T-helper 2 cell treated with Interferon-gamma antibody and Interleukin-4, amounts not matched to agents 5 μg/mL and 100 μg/mL, for 36 hours (primary cell): ENCODE results near the gene MYO19.
"Not testable (repeated sequence)": the region's sequence is repeated elsewhere in the genome, so short reads cannot be mapped to it uniquely, and the experiment has no call there.

Source experiments
- DNase-seq: peaks from one replicate; pipeline ENCODE4 v3.0.0; 2021; ENCODE audit warnings: low spot score
- H3K27ac Mint-ChIP-seq: one replicate; pipeline ENCODE4 v1.8.0; 2021; ENCODE audit warnings: mild to moderate bottlenecking, mixed read lengths
- H3K27me3 Mint-ChIP-seq: one replicate; pipeline ENCODE4 v1.8.0; 2021; ENCODE audit warnings: low read depth, mixed read lengths
- H3K36me3 Mint-ChIP-seq: one replicate; pipeline ENCODE4 v1.8.0; 2021; ENCODE audit warnings: low read depth, mixed read lengths
- H3K4me1 Mint-ChIP-seq: one replicate; pipeline ENCODE4 v1.8.0; 2021; ENCODE audit warnings: low read depth, mixed read lengths
- H3K4me3 Mint-ChIP-seq: one replicate; pipeline ENCODE4 v1.8.0; 2022; ENCODE audit warnings: mild to moderate bottlenecking, moderate library complexity, mixed read lengths
- H3K9me3 Mint-ChIP-seq: one replicate; pipeline ENCODE4 v1.8.0; 2021; ENCODE audit warnings: mixed read lengths

MYO19 gene

GRCh38 chr17:36501963-36502362 lies 32.7 kb downstream of the MYO19 start:
- Mint-ChIP-seq H3K36me3 (peaks cover 41% of the 10 kb centered on the region), H3K27ac (no peak overlapping the region), H3K4me3 (no peak overlapping the region), H3K27me3 (no peaks in the 10 kb centered on the region), H3K9me3 (no peaks in the 10 kb centered on the region), H3K4me1 (no peaks in the 10 kb centered on the region)
- no peak for DNase-seq

- Mint-ChIP-seq H3K4me3 (no peak overlapping the region), H3K4me1 (no peaks in the 10 kb centered on the region), H3K9me3 (no peaks in the 10 kb centered on the region), H3K27ac (no peak overlapping the region), H3K36me3 (peaks cover 35% of the 10 kb centered on the region), H3K27me3 (no peaks in the 10 kb centered on the region)
- DNase-seq, result no peak
Observed at GRCh38 chr17:36501351-36501750, 33.3 kb downstream of the MYO19 start.

- H3K4me3 Mint-ChIP-seq, result no peak overlapping the region
- no peak for DNase-seq
- H3K4me1 Mint-ChIP-seq, result no peaks in the 10 kb centered on the region
- no peaks in the 10 kb centered on the region for H3K27me3 Mint-ChIP-seq
- H3K27ac Mint-ChIP-seq, result no peak overlapping the region
- peaks cover 35% of the 10 kb centered on the region for H3K36me3 Mint-ChIP-seq
- H3K9me3 Mint-ChIP-seq, result no peaks in the 10 kb centered on the region
Observed at GRCh38 chr17:36500745-36501225, 33.9 kb downstream of the MYO19 start.

DNA sequence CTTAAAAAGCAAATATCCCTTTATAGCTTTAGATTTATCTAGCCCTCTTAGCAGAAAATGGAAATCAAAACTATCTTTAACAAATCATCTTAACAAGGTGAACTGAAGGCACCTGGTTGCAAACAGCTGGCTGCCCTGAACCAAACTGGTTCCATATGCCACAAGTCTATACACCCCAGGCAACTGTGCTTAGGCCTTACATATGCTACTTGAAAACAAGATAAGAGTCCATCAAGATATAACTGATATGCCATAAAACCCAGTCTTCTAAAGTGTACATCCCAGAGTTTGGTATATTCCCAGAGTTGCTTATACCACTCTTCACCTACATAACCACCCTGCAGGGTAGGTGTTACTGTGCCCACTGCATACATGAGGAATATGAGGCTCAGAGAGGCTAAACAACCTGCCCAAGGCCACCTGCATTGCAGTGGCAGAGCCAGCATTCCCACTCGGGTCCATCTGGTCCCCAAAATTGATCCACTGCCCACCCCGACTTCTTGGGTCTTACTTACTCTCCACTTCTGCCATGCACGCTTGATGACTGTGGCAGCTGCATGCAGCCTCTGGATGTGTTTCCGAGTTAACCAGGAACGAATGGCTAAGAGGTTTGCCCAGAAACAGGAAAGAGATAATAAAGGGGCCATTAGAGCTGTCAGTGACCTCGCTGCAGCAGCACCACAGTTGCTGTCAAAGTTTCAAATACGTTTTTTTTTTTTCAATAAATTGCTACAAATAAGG lies 35.9 kb downstream of the MYO19 start:
- DNase-seq, result no peak
- no peaks in the 10 kb centered on the region for H3K27me3 Mint-ChIP-seq
- H3K27ac Mint-ChIP-seq, result no peak overlapping the region
- no peaks in the 10 kb centered on the region for H3K4me1 Mint-ChIP-seq
- H3K36me3 Mint-ChIP-seq, result peaks cover 38% of the 10 kb centered on the region
- H3K4me3 Mint-ChIP-seq, result no peak overlapping the region
- H3K9me3 Mint-ChIP-seq, result no peaks in the 10 kb centered on the region

DNA sequence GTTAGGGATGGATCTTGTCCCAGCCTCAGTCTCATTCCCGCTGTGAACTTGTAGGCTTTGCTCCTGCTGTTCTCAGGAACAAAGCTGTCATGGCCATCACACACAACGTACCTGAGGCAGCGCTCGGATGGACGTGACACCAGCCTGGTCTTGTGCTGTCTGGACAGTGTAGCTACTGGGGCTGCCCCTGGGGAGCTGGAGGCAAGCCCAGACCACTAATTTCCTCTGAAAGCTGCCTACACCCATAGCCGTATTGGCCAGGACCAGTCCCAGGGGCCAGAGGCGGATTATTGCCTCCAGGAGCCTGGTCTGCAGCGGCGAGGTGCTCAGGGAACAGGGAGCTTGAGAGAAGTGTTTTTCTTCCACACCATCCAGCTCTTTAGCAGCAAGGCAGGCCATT lies 36.5 kb downstream of the MYO19 start:
- Mint-ChIP-seq H3K9me3 (no peaks in the 10 kb centered on the region), H3K36me3 (peaks cover 35% of the 10 kb centered on the region), H3K4me3 (no peak overlapping the region), H3K27ac (no peak overlapping the region), H3K4me1 (no peaks in the 10 kb centered on the region), H3K27me3 (no peaks in the 10 kb centered on the region)
- DNase-seq, result no peak

DNA sequence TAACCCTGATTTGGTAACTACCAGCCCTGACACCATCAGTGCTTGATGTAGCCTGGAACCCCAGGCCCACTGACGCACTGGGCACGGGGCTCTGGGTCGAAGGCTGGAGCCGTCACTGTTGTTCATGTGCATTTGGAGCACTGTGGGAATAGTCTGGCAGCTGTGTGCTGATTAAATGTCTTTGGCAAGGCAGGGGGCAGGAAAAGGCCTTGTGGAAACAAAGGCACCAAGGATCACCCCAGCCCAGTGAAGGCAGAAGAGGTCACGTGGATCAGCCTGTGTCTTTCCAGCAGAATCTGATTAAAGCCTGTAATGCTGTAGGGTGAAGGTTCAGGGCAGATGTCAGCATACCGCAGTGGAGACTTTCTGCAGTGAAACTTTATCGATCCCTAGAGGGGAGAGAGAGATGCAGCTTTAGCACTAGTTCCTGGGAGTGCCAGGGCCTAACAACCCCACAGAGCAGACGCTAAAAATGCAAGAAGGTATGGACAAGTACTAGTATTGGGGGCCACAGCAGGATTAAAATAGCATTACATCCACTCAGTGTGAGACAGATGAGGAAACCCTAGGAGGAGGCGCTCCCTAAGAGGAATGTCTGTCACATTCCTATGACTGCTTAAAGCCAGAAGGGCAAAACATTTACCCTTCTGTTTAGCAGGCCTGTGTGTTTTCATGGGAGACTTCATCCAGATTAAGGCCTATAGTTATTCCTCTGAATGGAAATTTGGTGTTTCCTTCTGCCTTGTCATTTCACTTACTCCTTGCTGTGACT lies 38.5 kb downstream of the MYO19 start:
- no peak overlapping the region for H3K27ac Mint-ChIP-seq
- H3K27me3 Mint-ChIP-seq, result no peaks in the 10 kb centered on the region
- DNase-seq, result no peak

GRCh38 chr17:36495076-36495578 lies 39.5 kb downstream of the MYO19 start:
- Mint-ChIP-seq H3K27me3 (no peaks in the 10 kb centered on the region), H3K36me3 (peaks cover 41% of the 10 kb centered on the region), H3K4me1 (peaks cover 1% of the 10 kb centered on the region), H3K4me3 (no peak overlapping the region), H3K27ac (no peak overlapping the region), H3K9me3 (no peaks in the 10 kb centered on the region)
- no peak for DNase-seq

More for the DNA sequence above, 38.5 kb downstream of the MYO19 start:
- Mint-ChIP-seq H3K36me3 (peaks cover 35% of the 10 kb centered on the region), H3K4me1 (no peaks in the 10 kb centered on the region), H3K4me3 (no peak overlapping the region), H3K9me3 (no peaks in the 10 kb centered on the region)

GRCh38 chr17:36494674-36495073 lies 40.0 kb downstream of the MYO19 start:
- Mint-ChIP-seq H3K27ac (no peak overlapping the region), H3K36me3 (peaks cover 43% of the 10 kb centered on the region), H3K4me3 (no peak overlapping the region), H3K27me3 (no peaks in the 10 kb centered on the region), H3K9me3 (no peaks in the 10 kb centered on the region), H3K4me1 (peaks cover 4% of the 10 kb centered on the region)
- no peak for DNase-seq

- H3K4me1 Mint-ChIP-seq, result peaks cover 6% of the 10 kb centered on the region
- no peak for DNase-seq
- no peaks in the 10 kb centered on the region for H3K27me3 Mint-ChIP-seq
- H3K9me3 Mint-ChIP-seq, result no peaks in the 10 kb centered on the region
- H3K27ac Mint-ChIP-seq, result no peak overlapping the region
- H3K4me3 Mint-ChIP-seq, result no peak overlapping the region
- H3K36me3 Mint-ChIP-seq, result peaks cover 46% of the 10 kb centered on the region
Observed at GRCh38 chr17:36493956-36494355, 40.7 kb downstream of the MYO19 start.

DNA sequence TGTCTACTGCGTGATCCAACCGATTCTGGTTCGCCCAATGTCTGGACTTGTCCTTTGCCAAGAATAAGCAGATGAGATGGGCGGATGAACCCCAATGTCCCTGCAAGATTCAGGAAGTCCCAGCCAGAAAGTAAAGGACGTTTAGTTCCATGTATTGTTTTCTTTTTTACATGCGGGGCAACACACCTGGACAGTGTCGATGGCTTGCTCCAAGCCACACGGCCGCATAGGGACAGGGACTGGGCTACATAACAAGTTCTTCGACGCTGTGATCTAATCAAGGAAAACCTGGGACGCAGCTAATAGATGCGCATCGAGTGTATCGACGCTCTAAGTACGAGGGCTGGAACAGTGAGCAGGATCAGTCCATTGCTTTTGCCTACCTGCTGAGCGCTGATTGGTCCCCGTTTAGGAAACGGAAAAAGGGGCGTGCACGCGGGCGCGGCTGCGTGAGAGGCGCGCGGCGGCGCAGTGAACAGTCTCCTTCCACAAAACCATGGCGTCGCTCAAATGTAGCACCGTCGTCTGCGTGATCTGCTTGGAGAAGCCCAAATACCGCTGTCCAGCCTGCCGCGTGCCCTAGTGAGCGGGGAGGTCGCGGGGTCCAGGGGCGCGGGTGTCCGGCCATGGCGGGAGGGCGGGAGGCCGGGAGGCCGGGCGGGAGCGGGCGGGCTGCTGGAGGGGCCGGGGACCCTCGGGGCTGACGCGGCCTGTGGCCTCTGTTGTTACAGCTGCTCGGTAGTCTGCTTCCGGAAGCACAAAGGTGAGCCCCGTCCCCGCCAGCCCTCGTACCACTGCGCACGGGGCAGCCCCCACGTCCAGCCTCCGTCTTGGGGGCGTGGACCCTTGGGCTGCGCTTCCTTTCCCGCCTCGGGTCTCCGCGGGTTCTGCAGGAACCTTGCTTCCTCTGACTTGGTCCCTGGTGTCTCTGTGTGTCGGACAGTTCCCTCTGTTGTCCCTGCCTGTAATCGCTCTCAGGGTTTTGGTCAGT lies 48.2 kb downstream of the MYO19 start, which contains the start of gene ZNHIT3:
Gene ZNHIT3 (plus strand): TSS at position 478 of the 991 bp plus-strand sequence. CDS start 19 bp downstream, at position 497.
- Mint-ChIP-seq H3K4me3 (peak within 1 kb of the TSS; percentile 97), H3K36me3 (peaks cover 24% of the 10 kb centered on the region), H3K9me3 (no peaks in the 10 kb centered on the region), H3K27me3 (peaks cover 10% of the 10 kb centered on the region), H3K4me1 (peaks cover 27% of the 10 kb centered on the region), H3K27ac (peak within 1 kb of the TSS; percentile 98)
- DNase-seq, result peak; percentile 92

DNA sequence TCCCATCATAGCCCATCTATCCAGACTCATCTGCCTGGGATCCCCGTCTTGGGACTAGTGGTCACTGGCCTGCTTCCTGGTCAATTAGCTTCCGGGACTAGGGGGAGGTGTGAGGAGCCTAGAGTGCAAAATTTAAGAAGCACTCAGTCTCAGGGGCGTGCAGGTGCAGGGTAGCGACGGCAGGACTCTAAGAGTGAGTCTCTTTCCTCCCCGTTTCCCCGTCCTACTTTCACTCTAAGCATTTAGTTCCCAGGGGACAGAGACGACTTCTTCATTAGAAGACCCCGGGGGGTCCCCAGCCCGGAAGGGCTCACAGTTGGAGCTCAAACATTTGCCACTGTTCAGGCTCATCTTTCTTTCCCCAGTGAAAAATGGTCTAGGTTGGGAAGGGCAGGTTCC lies 48.9 kb downstream of the MYO19 start:
- Mint-ChIP-seq H3K27me3 (peaks cover 15% of the 10 kb centered on the region), H3K27ac (peak overlapping the region; percentile 98), H3K4me1 (peaks cover 27% of the 10 kb centered on the region), H3K4me3 (peak overlapping the region; percentile 95), H3K36me3 (peaks cover 18% of the 10 kb centered on the region), H3K9me3 (no peaks in the 10 kb centered on the region)
- no peak for DNase-seq

- Mint-ChIP-seq H3K27me3 (peaks cover 19% of the 10 kb centered on the region), H3K36me3 (peaks cover 14% of the 10 kb centered on the region), H3K4me1 (peaks cover 25% of the 10 kb centered on the region), H3K27ac (peak overlapping the region; percentile 42), H3K9me3 (no peaks in the 10 kb centered on the region), H3K4me3 (peak overlapping the region; percentile 95)
- DNase-seq, result no peak
Observed at GRCh38 chr17:36485027-36485426, 49.6 kb downstream of the MYO19 start.

DNA sequence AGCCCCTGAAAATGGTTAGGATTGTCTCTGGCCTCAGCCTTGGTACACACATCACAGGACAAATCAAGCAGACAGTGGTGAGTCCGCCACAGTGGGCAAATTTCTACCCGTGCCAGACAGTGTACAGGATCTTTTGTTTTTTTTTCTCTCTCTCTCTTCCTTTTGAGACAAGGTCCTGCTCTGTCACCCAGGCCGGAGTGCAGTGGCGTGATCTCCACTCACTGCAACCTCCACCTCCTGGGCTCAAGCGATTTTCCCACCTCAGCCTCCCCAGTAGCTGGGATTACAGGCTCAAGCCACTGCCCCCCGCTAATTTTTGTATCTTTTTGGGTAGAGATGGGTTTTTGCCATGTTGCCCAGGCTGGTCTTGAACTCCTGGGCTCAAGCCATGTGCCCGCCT lies 50.6 kb downstream of the MYO19 start:
- H3K27me3 Mint-ChIP-seq, result peaks cover 21% of the 10 kb centered on the region
- peaks cover 10% of the 10 kb centered on the region for H3K36me3 Mint-ChIP-seq
- H3K27ac Mint-ChIP-seq, H3K9me3 Mint-ChIP-seq, H3K4me3 Mint-ChIP-seq, DNase-seq: not testable (repeated sequence)
- peaks cover 22% of the 10 kb centered on the region for H3K4me1 Mint-ChIP-seq
